GM21360 (cell line): ENCODE measurements around the gene PLCB1.
A peak's percentile ranks its signal among the peaks of the same experiment; 100 is the strongest.
"Not testable (repeated sequence)": the region's sequence is repeated elsewhere in the genome, so short reads cannot be mapped to it uniquely, and the experiment has no call there.

Experiments used
- ATAC-seq: cut with Tn5 transposase; IDR thresholded peaks from one replicate; pipeline ENCODE4 v1.9.1; 2021; ENCODE audit warnings: mild to moderate bottlenecking, moderate library complexity; ENCODE audit not compliant: unreplicated experiment

Gene PLCB1

DNA sequence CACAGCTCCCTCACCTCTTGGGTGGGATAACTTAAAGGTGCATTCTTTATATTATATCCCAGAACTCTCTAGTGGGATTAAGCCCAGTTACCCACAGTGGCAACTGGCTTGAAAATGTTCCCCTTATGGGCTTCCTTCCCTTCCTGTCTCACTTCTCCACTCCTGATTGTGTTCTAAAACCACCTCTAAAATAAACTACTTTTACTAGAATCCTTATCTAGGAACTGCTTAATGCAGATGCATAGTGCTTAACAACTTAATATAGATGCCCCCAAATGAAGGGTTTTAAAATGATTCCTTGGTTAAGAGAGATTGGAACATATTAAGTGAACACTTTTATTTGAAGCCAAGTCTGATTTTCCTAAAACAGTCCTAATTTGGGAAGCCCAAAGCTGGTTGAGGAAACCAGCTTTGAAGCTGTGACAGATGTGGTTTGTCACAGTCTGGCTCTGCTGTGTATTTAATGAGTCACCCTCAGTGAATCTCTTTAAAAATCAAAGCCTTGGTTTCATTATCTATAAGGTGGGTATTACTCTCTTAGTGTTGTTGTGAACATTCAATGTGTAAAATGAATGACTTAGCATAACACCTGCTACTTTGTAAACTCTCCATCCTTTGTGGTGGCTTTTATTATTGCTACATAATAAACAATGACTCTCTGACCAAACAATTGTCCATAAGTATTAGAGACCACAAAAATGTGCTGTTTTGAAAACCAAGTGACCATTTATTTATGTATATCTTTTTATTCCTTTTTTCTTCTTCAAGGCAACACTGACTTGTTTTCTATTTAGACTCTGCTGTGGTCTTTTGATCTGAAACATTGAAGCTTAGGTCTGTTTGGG is 24.4 kb downstream of the PLCB1 start:
- peak; percentile 67 for ATAC-seq

DNA sequence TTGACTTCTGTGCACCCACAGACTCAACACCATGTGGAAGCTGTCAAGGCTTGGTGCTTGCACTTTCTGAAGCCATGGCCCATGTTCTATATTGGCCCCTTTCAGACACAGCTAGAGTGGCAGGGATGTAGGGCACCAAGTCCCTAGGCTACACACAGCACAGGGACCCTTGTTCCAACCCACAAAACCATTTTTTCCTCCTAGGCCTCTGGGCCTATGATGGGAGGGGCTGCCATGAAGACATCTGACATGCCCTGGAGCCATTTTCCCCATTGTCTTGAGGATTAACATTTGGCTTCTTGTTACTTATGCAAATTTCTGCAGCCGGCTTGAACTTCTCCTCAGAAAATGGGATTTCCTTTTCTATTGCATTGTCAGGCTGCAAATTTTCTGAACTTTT is 27.2 kb downstream of the PLCB1 start:
- not testable (repeated sequence) for ATAC-seq

DNA sequence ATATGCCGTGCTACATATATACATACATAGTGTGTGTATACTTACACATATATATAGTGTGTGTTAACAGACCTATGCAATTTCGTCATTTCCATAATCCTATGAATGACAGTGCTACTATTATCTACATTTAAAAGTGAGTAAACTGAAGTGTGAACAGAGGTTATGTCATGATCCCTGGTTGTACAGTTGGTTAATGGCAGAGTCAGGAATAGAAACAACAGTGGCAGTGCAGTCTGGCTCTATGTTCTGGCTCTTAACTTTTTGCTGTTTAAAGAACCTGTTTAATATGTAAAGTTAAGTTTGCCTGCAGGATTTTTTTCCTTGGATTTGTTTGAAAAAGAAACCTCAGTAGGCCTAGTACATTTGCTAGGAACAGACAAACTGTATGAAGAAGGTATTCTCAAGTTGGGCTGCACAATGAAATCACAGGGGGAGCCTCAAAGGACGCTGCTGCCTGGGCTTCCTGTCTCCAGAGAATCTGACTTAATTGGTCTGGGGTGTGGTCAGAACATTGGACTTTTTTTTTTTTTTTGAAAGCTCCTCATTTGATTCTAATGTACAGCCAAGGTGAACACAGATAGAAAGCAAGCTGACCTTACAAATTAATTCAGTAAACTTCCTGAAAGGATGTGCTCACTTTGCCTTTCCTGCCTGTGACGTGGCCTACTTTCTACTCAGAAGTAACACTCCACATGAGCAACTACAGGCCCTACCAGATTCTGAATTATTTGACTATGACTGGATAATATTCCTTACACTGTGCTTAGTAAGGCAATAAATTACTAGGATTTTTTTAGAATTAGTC is 29.4 kb downstream of the PLCB1 start:
- ATAC-seq = no peak

DNA sequence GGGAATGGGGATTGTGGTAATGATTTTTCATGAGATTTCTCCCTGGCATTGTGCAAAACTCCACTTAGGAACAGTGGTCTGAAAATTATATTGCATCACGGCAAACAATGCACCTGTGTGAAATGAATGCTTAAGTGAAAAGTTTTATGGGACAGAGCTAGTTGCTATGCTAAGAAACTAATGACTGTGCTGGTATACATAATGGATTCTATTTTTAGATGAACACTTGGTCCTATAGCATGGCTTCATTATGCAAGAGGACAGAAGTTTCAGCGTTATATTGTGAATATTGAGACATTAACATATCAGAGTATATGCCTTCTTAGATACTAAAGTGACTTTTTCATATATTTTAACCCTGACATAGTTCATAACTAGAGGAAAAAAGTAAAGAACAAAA is 30.5 kb downstream of the PLCB1 start:
- ATAC-seq = no peak

DNA sequence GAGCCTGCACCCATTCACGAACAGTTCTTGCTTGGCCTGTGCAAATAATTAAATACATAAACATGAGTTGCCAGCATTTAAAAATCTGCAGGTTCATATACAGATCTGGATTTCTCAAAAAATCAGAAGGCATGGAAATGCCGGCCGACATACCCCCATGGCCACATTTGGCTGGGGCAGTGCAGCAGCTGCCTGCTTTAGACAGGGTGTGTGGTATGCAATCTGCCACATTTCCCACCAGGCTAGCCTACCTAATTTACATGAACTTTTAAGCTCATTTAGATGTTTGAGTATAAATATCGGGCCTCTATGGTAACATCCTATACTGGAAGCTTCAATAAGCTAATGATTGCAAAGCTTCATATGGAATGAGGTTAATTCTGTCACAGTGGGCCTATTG is 31.5 kb downstream of the PLCB1 start:
- no peak for ATAC-seq

DNA sequence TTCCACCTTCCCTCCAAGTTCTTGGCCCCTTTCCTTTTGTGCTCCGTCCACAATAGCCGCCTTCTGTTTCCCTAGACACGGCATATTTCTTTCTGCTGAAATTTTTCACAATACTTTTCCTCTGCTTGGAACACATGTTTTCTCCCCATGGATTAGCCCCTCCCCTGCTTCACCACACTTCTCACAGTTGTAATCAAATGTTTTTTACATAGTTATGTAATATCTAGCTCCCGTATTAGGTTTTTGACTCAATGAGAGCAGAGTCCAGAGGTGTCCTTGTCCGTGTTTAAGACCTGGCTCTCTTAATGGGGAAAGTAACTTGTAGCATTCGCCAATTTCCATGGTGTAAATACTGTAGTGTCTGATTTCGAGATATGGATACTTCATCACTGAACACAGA is 34.7 kb downstream of the PLCB1 start:
- no peak for ATAC-seq

DNA sequence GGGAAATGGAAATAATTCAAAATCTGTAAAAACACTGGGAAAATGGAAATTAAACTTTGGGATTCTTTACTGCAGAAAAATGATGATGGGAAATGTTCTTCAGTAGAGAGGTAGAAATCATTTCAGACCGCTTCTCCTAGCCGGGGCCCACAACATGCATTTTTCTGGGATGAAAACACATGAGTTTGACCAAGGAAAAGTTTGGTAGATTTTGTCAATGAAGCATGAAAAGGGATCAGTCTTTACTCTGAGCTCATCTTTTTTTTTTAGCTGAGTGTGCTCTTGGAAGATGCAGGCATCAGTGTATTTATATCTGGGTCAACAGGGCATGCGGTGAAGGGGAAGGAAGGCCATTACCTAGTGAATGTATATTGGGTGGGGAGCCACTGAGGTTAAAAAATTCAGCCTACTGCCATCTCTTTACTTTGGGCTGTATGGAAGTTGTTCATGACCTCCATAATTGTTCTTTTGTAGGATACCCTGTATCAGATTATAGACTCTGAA is 36.8 kb downstream of the PLCB1 start:
- ATAC-seq = no peak

DNA sequence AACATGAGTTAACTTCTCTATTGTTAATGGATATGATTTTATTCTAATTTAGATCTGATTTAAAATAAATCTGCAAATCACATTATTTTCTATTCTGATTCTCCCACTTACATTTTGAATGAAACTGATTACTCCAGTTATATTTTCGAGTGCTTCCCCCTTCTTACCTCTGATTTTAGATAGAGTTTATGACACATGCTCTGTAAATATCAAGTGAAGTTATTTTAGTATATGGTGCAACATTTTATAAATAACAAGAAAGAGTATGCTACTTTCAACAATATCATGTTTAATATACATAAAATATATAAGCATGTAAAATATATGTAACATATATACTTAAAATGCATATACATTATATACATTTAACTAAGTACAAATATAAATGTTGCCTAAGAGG is 38.9 kb downstream of the PLCB1 start:
- no peak for ATAC-seq

DNA sequence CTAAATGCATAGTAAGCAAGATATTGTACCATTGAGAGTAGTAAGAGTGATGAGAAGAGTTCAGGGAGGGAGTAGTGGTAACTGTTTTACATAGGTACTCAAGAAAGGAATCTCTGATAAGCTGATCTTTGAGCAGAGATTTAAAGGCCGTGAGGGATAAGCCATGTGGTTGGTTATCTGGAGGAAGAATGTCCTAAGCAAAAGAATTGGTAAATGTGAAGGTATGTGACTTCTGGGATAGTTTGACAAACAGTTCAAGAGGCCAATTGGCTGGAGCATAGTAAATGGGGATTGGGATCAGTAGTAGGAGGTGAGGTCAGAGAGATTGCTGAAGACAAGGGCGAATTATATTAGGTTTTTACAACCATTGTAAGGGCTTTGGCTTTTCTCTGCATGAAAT is 40.1 kb downstream of the PLCB1 start:
- ATAC-seq = no peak

DNA sequence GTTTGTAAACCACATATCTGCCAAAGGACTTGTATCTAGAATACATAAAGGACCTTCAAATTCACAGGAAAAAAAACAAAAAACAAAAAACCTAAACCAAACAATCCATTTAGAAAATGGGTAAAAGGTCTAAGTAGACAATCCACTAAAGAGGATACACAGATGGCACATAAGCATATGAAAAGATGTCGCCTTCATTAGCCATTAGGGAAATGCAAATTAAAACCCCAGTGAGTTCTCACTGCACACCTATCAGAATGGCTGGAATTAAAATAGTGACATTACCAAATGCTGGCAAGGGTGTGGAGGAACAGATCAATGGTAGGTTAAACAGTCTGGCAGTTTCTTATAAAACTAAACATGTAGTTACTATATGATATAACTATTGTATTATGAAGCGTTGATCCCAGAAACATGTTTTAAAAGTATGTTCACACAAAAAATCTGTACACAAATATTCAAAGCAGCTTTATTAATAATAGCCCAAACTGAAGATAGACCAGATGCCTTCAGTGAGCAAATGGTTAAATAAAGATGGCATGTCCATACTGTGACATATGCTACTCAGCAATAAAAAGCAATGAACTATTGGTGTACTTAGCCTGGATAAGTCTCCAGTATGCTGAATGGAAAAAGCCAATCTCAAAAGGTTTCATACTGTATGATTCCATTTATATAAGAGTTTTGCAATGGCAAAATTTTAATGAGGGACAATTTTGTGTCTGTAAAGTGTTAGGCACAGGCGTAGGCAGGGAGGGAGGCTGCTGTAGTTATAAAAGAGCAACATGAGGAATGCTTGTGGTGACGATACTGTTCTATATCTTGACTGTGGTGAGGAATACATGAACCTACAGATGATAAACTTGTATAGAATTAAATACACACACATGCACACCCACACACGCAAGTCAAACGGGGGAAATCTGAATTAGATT is 43.9 kb downstream of the PLCB1 start:
- ATAC-seq = no peak

DNA sequence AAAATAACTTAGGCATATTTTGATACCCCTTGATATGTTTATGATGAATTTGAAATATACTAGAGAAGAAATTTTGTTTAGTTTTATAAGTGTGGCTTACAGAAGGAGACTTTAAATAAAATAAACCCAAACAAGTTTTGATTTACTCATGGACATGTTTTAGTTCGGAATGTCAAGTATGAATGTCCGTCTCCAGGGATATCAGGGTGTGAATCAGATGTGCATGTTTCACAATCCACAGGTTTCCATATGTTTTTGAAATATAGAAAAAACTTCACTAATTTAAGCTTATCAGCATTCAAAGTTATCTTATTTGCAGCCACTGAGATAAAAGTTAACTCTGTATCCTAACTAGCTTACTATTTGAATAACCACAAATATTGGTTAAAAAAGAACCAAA is 51.5 kb downstream of the PLCB1 start:
- ATAC-seq = no peak

DNA sequence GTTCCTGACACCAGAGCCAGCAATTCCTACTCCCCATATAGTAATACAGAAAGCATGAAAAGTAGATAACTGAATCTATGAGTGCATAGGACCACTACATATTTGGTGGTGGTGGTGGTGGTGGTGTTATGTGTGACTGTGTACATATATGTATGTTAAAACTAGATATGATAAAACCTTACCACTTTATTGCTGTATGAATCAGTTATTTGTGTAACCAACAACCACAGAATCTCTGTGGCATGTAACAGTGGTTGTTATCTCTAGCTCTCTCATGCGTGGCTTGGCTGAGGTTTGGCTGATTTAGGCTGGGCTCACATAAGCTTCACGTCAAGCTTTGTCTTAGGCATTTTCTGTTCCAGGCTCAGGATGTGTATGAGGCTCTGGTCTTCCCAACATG is 55.7 kb downstream of the PLCB1 start:
- ATAC-seq = no peak

DNA sequence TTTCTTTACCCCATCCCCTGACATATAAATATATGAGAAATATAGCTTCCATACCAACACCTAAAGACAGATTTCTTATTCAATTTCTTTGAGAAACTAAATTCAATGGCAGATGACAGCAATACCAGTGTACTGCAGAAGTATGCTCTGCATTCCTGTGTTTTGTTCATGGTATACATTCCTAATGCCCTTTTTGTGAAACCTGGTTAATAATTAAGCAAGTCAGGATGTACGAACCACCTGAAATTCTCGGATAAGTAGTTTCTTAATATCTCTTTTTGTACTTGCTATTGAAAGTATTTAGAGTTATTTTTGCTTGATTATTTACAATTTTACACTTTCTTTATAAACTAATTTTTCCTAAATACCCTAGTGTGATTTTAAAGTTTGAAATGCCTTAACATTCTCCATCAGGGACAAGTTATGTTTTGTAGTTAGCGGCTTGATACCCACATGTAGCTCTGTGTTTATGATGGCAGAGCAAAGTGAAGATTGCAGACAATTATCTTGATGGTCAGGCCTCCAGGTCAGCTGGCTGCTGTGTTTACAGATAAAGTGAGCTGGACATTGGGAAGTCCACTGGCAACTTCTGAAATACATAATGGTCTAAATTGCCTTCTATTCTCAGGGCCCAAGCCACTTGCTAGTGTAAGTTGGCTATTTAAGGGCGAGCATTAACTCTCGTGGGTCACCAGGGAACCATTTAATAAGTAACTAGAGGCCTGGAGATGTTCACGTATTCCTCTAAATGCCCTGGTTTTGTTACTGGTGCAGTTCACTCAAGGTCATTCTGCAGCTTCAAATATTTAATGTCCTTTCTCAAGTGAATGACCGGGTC is 58.2 kb downstream of the PLCB1 start:
- no peak for ATAC-seq

DNA sequence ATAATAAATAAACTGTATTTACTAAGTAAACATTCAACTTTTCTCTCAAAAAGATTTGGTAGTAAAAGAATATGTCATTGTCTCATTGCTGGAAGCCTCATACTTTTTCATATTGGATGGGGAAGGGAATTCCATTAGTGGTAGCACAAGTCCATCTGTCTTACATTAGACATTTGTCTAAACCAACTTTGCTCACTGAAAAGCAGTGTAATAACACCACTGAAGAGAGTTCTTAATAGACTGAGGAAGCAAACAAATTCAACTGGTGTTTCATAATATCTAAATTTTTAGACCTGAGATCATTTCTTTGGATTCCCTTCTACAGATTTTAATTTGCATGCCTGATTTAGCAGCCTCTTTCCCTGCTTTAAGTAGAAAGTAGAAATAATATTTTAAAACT is 62.7 kb downstream of the PLCB1 start:
- ATAC-seq = no peak

DNA sequence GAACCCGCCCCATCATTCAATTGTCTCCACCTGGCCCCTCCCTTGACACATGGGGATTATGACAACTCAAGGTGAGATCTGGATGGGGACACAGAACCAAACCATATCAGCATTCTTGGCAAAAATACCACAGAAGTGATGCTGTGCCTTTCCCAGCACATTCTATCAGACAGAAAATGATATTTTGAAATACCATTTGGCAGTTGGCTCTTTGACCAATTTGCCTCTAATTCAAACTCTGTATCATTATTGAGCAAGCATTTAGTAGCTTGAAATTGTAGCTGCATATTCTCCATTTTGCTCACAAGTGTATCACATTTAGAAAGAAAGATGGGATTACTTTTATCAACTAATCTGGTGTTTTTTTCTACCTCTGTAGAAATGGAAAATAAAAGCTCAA is 64.0 kb downstream of the PLCB1 start:
- no peak for ATAC-seq

DNA sequence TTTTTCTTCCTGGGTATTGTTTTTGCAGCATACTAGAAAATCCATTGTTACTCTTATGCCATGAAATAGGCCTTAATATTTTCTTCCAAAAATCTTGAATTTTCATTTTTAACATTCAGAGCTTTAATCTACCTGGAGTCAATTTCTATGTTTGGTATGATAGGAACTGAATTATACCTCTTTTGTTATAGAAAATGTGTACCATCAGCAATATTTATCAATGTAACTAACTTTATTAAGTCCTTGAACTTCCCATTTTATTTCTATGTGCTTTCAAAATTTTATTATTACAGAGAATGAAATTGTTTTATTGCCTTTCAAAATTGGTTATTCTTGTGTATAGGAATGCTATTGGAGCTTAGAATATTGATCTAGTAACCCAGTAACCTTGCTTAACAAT is 68.2 kb downstream of the PLCB1 start:
- no peak for ATAC-seq

DNA sequence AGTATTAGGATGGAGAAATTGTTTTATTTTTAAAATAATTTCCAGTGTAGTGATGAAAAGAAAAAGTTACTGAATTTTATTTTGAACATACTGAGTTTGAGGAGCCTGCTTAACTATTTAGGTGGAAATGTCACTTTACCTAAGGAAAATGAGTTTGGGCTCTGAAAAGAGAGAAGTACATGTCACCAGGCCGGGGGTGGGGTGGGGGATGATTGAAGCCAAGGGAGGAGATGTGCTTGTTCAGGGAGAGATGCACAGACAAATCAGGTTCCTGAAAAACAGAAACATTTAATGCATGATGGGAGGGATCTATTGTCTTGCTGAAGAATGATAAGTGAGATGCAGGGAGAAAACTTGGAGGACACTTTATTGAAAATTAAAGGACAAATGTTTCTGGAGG is 71.3 kb downstream of the PLCB1 start:
- ATAC-seq = no peak

DNA sequence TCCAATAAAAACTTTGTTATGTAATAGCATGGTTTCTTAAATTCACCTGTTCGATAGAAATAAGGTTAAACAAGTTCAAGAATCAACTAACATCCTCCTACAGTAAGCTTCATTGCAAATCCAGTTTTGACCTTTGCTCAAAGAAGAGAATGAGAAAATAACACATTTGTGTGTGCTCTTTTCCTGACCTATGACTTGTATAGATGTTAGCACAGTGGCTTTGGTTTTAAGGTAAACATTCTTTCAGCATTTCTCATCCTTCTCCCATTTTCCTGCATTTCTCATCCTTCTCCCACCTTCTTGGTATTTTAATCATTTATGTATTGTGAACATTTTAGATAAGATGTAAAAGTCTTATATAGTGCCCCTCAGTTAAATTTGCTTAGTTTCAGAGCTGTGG is 73.9 kb downstream of the PLCB1 start:
- ATAC-seq = no peak

DNA sequence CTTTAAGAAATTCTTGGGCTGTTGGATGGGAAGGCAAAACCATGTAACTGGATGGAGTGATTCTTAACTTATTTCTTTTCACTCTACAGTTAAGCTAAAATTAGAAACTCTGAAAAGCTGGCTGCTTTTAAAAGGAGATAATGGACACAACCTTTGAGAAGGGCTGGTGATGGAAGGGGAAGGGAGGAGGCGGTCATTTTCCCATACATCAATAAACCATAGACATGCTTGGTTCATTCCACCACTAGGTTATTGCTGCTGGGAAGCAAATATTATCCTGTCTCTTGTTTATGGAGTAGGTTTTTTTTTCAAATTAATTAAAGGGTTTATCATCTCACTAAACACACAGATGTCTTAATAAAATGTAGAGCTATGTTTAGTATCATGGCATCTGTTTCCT is 76.2 kb downstream of the PLCB1 start:
- ATAC-seq = no peak

DNA sequence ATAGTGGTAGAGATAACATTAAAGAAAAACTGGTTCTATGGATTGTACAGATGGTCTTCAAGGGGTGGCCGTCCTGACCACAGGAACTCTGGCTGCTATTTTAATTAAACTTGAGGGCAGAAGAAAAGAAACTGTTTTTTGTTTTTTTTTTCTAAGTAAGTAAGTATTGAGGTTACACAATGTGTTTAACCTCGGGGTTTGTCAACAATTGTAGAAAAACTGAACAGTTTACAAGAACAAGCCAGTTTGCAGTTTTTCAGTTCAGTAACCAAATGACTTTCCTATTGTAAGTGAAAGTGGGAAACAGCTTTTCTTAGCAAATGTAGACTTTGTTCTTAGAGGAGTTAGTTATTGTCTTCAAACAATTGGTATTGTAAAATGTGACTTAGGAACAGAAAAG is 77.0 kb downstream of the PLCB1 start:
- peak; percentile 37 for ATAC-seq
